Measurements from ENCODE around the gene PRR20E. TPM values are rescaled to one million over a fixed set of nuclear protein-coding genes. Genes with fewer than 3 reads are reported as not detected.
A peak's percentile ranks its signal among the peaks of the same experiment; 100 is the strongest.
"Not testable (repeated sequence)": the region's sequence is repeated elsewhere in the genome, so short reads cannot be mapped to it uniquely, and the experiment has no call there.

Gene PRR20E
- total RNA-seq = not detected
- long read RNA-seq = 0 reads

GRCh38 chr13:57166897-57167296 lies at the start of gene PRR20E:
TSS of gene PRR20E (plus strand) at chr13:57167197. CDS start at chr13:57167584, 387 bp downstream.
- intact Hi-C loops (cut with DNase I, micrococcal nuclease); ATAC-seq; DNase-seq: not testable (repeated sequence)

- ATAC-seq = no peak
These were observed 43.3 kb upstream of the PRR20E start for GRCh38 chr13:57123681-57124080.

GRCh38 chr13:57128909-57129308 lies 38.1 kb upstream of the PRR20E start:
- ATAC-seq = no peak
- intact Hi-C loops (cut with DNase I, micrococcal nuclease) = no loop called here

More at GRCh38 chr13:57123681-57124080, 43.3 kb upstream of the PRR20E start:
- no peak for DNase-seq
- intact Hi-C loops (cut with DNase I, micrococcal nuclease) = no loop called here

GRCh38 chr13:57136093-57136492 lies 30.9 kb upstream of the PRR20E start:
- intact Hi-C loops (cut with DNase I, micrococcal nuclease) = no loop called here
- no peak for DNase-seq
- no peak for ATAC-seq

More at GRCh38 chr13:57128909-57129308, 38.1 kb upstream of the PRR20E start:
- no peak for DNase-seq

- ATAC-seq = peak; percentile 88
- intact Hi-C loops (cut with DNase I, micrococcal nuclease) = no loop called here
- no peak for DNase-seq
These were observed 29.4 kb upstream of the PRR20E start for GRCh38 chr13:57137585-57137984.

GRCh38 chr13:57138988-57139387 lies 28.0 kb upstream of the PRR20E start:
- no peak for ATAC-seq
- intact Hi-C loops (cut with DNase I, micrococcal nuclease) = no loop called here

GRCh38 chr13:57139781-57140180 lies 27.2 kb upstream of the PRR20E start:
- DNase-seq; intact Hi-C loops (cut with DNase I, micrococcal nuclease); ATAC-seq: not testable (repeated sequence)

More at GRCh38 chr13:57138988-57139387, 28.0 kb upstream of the PRR20E start:
- DNase-seq = no peak

- intact Hi-C loops (cut with DNase I, micrococcal nuclease); ATAC-seq; DNase-seq: not testable (repeated sequence)
These were observed 26.6 kb upstream of the PRR20E start, which contains the start of gene PRR20A for GRCh38 chr13:57140235-57140968. TSS of gene PRR20A (plus strand) at chr13:57140918. CDS start at chr13:57141305, 387 bp downstream.

GRCh38 chr13:57147188-57147587 lies 19.8 kb upstream of the PRR20E start, which contains the start of gene PRR20B:
TSS of gene PRR20B (plus strand) at chr13:57147488. CDS start at chr13:57147875, 387 bp downstream.
- intact Hi-C loops (cut with DNase I, micrococcal nuclease); DNase-seq; ATAC-seq: not testable (repeated sequence)

GRCh38 chr13:57148106-57148505 lies 18.9 kb upstream of the PRR20E start:
- intact Hi-C loops (cut with DNase I, micrococcal nuclease); ATAC-seq; DNase-seq: not testable (repeated sequence)

GRCh38 chr13:57153761-57154160 lies 13.2 kb upstream of the PRR20E start, which contains the start of gene PRR20C:
TSS of gene PRR20C (plus strand) at chr13:57154061. CDS start at chr13:57154448, 387 bp downstream.
- ATAC-seq; intact Hi-C loops (cut with DNase I, micrococcal nuclease); DNase-seq: not testable (repeated sequence)

- DNase-seq; ATAC-seq; intact Hi-C loops (cut with DNase I, micrococcal nuclease): not testable (repeated sequence)
These were observed 6.7 kb upstream of the PRR20E start, which contains the start of gene PRR20D for GRCh38 chr13:57160332-57160731. TSS of gene PRR20D (plus strand) at chr13:57160632. CDS start at chr13:57161019, 387 bp downstream.

- intact Hi-C loops (cut with DNase I, micrococcal nuclease) = no loop called here
- ATAC-seq (no peak), DNase-seq (no peak)
These were observed 24.7 kb downstream of the PRR20E start for GRCh38 chr13:57191667-57192066.

GRCh38 chr13:57212989-57213388 lies 46.0 kb downstream of the PRR20E start:
- intact Hi-C loops (cut with DNase I, micrococcal nuclease) = no loop called here
- no peak for ATAC-seq
- DNase-seq = no peak

Other genes with a start within 250 kb of the PRR20E start
- gene PRR20A, start 26.3 kb upstream of the PRR20E start, total RNA-seq = not detected
- not detected for gene PRR20B, start 19.7 kb upstream of the PRR20E start, total RNA-seq
- gene PRR20C, start 13.1 kb upstream of the PRR20E start, total RNA-seq = not detected
- gene PRR20D, start 6.6 kb upstream of the PRR20E start, total RNA-seq = not detected